Muscle layer of duodenum (tissue), 2 donors: ENCODE measurements around the gene PALM2AKAP2.

Experiments
- H3K27ac ChIP-seq: one replicate; pipeline ENCODE4 v1.7.0; 2013; ENCODE audit warnings: mild to moderate bottlenecking, low read length
- H3K27me3 ChIP-seq: one replicate; pipeline ENCODE4 v1.7.0; 2013; ENCODE audit warnings: low read depth, mild to moderate bottlenecking, control low read depth, low read length
- H3K36me3 ChIP-seq, 2 donors: one replicate each; pipeline ENCODE4 v1.7.0; 2013; ENCODE audit warnings: low read length in 2 of 2, control low read depth in 1 of 2, mild to moderate bottlenecking in 1 of 2; ENCODE audit not compliant: insufficient read depth in 2 of 2, control insufficient read depth in 1 of 2
- H3K4me1 ChIP-seq, 2 donors: one replicate each; pipeline ENCODE4 v1.7.0; 2013; ENCODE audit warnings: low read length in 2 of 2, mild to moderate bottlenecking in 2 of 2, control low read depth in 1 of 2, moderate library complexity in 1 of 2; ENCODE audit not compliant: insufficient read depth in 2 of 2, control insufficient read depth in 1 of 2
- H3K4me3 ChIP-seq, 2 donors: one replicate each; pipeline ENCODE4 v1.7.0; 2013; ENCODE audit warnings: low read length in 2 of 2, low read depth in 1 of 2, mild to moderate bottlenecking in 1 of 2
- H3K9me3 ChIP-seq, 2 donors: one replicate each; pipeline ENCODE4 v1.7.0; 2013; ENCODE audit warnings: low read length in 2 of 2, control low read depth in 1 of 2, mild to moderate bottlenecking in 1 of 2; ENCODE audit not compliant: control insufficient read depth in 1 of 2
- donor health status: healthy.

The PALM2AKAP2 gene

DNA sequence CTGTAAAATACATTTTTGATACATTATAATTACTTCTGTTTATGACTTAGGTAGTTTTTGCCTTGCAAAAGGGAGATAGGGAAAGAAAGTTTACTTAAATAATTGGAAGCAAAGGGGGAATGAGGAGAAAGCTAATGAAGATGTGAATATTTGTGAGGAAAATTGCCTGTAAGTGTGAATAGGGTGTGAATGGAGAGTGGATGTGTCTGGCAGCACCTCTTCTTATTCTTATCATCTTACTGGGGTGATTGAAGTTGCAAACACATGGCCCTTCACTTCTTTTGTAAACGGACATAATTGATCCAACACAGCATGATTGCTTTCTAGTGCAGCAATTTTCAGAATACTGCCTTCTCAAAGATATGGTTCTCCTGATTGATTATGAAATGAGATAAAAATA is 46.6 kb downstream of the PALM2AKAP2 start:
- H3K4me1 ChIP-seq = peaks cover 0 to 14% of the 10 kb centered on the region in 2 donors
- no peaks in the 10 kb centered on the region for H3K36me3 ChIP-seq
- H3K27ac ChIP-seq = no peak overlapping the region
- no peak overlapping the region for H3K4me3 ChIP-seq
- no peaks in the 10 kb centered on the region for H3K27me3 ChIP-seq
- H3K9me3 ChIP-seq = no peaks in the 10 kb centered on the region

DNA sequence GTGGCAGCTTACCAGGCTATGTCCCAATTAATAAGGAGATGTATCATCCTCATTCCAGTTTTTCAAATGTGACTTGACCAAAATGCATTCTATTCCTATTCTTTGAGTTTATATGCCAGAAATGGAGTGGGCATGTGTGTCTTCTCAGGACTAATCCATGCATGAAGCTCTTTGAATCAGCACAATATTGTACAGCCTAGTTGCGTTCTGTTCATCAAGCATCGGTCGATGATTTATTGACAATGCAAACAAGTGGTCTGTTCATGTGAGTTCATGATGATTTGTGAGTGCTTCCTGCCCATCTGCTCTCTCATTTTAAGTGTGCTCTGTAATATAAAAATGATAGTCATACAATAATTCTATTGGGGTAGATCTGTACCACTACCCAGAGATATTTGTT is 48.3 kb downstream of the PALM2AKAP2 start:
- Histone ChIP-seq H3K4me1 (peaks cover 0 to 21% of the 10 kb centered on the region in 2 donors), H3K27ac (no peak overlapping the region), H3K9me3 (no peaks in the 10 kb centered on the region), H3K27me3 (no peaks in the 10 kb centered on the region), H3K4me3 (no peak overlapping the region), H3K36me3 (no peaks in the 10 kb centered on the region)
